Measurements from ENCODE around the gene CFAP43.
"Not testable (repeated sequence)": the region's sequence is repeated elsewhere in the genome, so short reads cannot be mapped to it uniquely, and the experiment has no call there.

Gene CFAP43

DNA sequence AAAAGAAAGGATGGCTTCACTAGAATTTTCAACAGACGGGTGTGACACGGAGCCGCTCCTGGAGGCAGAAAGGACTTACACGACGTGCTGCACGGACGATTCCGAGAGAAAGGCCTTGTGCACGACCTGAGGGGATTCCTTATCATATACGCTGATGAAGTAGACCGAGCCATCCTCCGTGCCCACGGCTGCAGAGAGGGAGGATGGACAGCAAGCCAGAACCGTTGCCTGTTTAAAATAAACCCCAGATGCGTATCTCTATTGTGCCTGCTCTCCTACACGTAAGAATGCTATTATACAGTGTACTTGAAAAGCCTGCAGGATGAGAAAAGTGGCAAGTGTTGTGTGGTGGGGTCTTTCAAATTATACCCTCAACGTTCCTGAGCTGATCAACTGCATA lies 38.4 kb downstream of the CFAP43 start:
- H3K27ac ChIP-seq (ENCODE audit: low read length): no peak overlapping the region
- WGBS (ENCODE audit: insufficient coverage, insufficient read length): no CpG with 5 or more reads among the region's 17 CpGs
- no peaks in the 10 kb centered on the region for H3K36me3 ChIP-seq (ENCODE audit: control insufficient read depth, insufficient read depth, low read length)
- no peaks in the 10 kb centered on the region for H3K4me1 ChIP-seq (ENCODE audit: control insufficient read depth, insufficient read depth, low read length)
- H3K4me3 ChIP-seq (ENCODE audit: low read length): no peak overlapping the region
- DNase-seq (ENCODE audit: low read depth, low spot score): no peak
- no peaks in the 10 kb centered on the region for H3K27me3 ChIP-seq (ENCODE audit: control insufficient read depth, insufficient read depth, low read length)
- H3K9me3 ChIP-seq (ENCODE audit: control insufficient read depth, insufficient read depth, low read length): no peaks in the 10 kb centered on the region

DNA sequence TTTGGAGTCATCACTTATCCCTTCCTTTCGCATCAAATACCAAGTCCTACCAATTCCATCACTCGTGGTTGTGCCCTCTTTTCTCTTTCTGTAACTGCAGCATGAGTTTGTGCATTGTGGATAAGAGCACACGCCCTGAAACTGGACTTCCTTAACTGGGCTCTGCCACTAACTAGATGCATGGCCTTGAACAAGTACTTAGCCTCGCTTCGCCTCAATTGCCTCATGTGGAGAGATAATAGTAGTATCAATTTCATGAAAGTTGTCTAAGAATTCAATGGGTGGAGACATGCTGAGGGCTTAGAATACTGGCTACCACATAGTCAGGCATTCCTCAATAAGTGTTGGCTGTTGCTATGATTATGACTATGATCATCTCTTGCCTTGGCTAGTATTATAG lies 41.5 kb downstream of the CFAP43 start:
- H3K36me3 ChIP-seq (ENCODE audit: control insufficient read depth, insufficient read depth, low read length): no peaks in the 10 kb centered on the region
- no peaks in the 10 kb centered on the region for H3K4me1 ChIP-seq (ENCODE audit: control insufficient read depth, insufficient read depth, low read length)
- no peaks in the 10 kb centered on the region for H3K9me3 ChIP-seq (ENCODE audit: control insufficient read depth, insufficient read depth, low read length)
- no CpG with 5 or more reads among the region's 5 CpGs for WGBS (ENCODE audit: insufficient coverage, insufficient read length)
- no peaks in the 10 kb centered on the region for H3K27me3 ChIP-seq (ENCODE audit: control insufficient read depth, insufficient read depth, low read length)
- no peak overlapping the region for H3K27ac ChIP-seq (ENCODE audit: low read length)
- no peak overlapping the region for H3K4me3 ChIP-seq (ENCODE audit: low read length)
- DNase-seq (ENCODE audit: low read depth, low spot score): no peak

- Histone ChIP-seq H3K4me3 (ENCODE audit: low read length) (no peak overlapping the region), H3K36me3 (ENCODE audit: control insufficient read depth, insufficient read depth, low read length) (no peaks in the 10 kb centered on the region), H3K9me3 (ENCODE audit: control insufficient read depth, insufficient read depth, low read length) (no peaks in the 10 kb centered on the region), H3K4me1 (ENCODE audit: control insufficient read depth, insufficient read depth, low read length) (no peaks in the 10 kb centered on the region; the same call in 1 of the 2 replicates), H3K27me3 (ENCODE audit: control insufficient read depth, insufficient read depth, low read length) (no peaks in the 10 kb centered on the region), H3K27ac (ENCODE audit: low read length) (no peak overlapping the region)
- DNase-seq (ENCODE audit: low read depth, low spot score): no peak
- WGBS (ENCODE audit: insufficient coverage, insufficient read length): no CpG with 5 or more reads among the region's 4 CpGs
Measured at GRCh38 chr10:104183682-104184081, 48.5 kb downstream of the CFAP43 start.

DNA sequence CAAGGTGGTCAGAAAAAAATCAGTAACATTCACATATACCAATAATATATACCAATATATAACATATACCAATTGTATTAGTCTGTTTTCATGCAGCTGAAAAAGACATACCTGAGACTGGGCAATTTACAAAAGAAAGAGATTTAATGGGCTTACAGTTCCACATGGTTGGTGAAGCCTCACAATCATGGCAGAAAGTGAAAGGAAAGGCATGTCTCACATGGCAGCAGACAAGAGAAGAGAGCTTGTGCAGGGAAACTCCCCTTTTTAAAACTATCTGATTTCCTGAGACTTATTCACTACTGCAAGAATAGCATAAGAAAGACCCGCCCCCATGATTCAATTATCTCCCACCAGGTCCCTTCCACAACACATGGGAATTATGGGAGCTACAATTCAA lies 58.0 kb downstream of the CFAP43 start:
- H3K27me3 ChIP-seq (ENCODE audit: control insufficient read depth, insufficient read depth, low read length); H3K27ac ChIP-seq (ENCODE audit: low read length); H3K9me3 ChIP-seq (ENCODE audit: control insufficient read depth, insufficient read depth, low read length); H3K4me1 ChIP-seq (ENCODE audit: control insufficient read depth, insufficient read depth, low read length); H3K36me3 ChIP-seq (ENCODE audit: control insufficient read depth, insufficient read depth, low read length); DNase-seq (ENCODE audit: low read depth, low spot score); H3K4me3 ChIP-seq (ENCODE audit: low read length): not testable (repeated sequence)
- WGBS (ENCODE audit: insufficient coverage, insufficient read length): no CpG with 5 or more reads among the region's 1 CpG

DNA sequence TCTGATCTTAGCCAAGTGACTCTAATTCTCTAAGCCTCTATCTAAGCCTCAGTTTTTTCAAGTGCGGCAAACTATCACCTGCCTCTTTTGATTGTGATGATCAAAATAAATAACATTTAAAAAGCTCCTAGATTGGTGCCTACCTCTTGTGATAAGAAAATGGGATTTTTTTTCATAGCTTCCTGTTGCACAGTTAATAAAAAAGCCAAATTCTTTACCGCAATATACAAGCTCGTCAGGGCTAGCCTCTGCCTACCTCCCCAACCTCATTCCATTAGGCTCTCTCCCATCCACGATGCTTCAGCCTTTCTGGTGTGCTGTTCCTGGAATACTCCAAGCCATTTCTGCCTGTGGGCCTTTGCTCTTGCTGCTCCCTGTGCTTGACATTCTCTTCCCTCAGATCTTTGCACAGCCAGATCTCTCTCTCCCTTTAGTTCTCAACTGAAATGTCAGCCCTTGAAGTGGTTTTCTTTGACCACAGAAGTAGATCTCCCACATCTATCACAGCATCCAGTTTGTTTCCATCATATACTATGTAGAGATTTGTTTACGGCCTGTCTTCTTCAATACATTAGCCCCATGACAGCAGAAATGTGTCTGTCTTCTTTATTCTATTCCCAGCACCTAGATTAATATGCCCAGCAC lies 61.4 kb downstream of the CFAP43 start:
- no peak overlapping the region for H3K4me3 ChIP-seq (ENCODE audit: low read length)
- H3K27me3 ChIP-seq (ENCODE audit: control insufficient read depth, insufficient read depth, low read length): no peaks in the 10 kb centered on the region
- no CpG with 5 or more reads among the region's 5 CpGs for WGBS (ENCODE audit: insufficient coverage, insufficient read length)

GRCh38 chr10:104155591-104155990 lies 76.6 kb downstream of the CFAP43 start:
- H3K4me1 ChIP-seq (ENCODE audit: control insufficient read depth, insufficient read depth, low read length): no peaks in the 10 kb centered on the region
- H3K4me3 ChIP-seq (ENCODE audit: low read length): no peak overlapping the region
- no peak for DNase-seq (ENCODE audit: low read depth, low spot score)
- H3K9me3 ChIP-seq (ENCODE audit: control insufficient read depth, insufficient read depth, low read length): no peaks in the 10 kb centered on the region
- no peak overlapping the region for H3K27ac ChIP-seq (ENCODE audit: low read length)
- WGBS (ENCODE audit: insufficient coverage, insufficient read length): no CpG with 5 or more reads among the region's 2 CpGs
- no peaks in the 10 kb centered on the region for H3K27me3 ChIP-seq (ENCODE audit: control insufficient read depth, insufficient read depth, low read length)
- H3K36me3 ChIP-seq (ENCODE audit: control insufficient read depth, insufficient read depth, low read length): no peaks in the 10 kb centered on the region

More for the DNA sequence above, 61.4 kb downstream of the CFAP43 start:
- no peak for DNase-seq (ENCODE audit: low read depth, low spot score)
- Histone ChIP-seq H3K27ac (ENCODE audit: low read length) (no peak overlapping the region), H3K36me3 (ENCODE audit: control insufficient read depth, insufficient read depth, low read length) (no peaks in the 10 kb centered on the region), H3K4me1 (ENCODE audit: control insufficient read depth, insufficient read depth, low read length) (0 out of 2 replicates have a peak, but pooled peaks cover 2% of the 10 kb centered on the region), H3K9me3 (ENCODE audit: control insufficient read depth, insufficient read depth, low read length) (no peaks in the 10 kb centered on the region)

DNA sequence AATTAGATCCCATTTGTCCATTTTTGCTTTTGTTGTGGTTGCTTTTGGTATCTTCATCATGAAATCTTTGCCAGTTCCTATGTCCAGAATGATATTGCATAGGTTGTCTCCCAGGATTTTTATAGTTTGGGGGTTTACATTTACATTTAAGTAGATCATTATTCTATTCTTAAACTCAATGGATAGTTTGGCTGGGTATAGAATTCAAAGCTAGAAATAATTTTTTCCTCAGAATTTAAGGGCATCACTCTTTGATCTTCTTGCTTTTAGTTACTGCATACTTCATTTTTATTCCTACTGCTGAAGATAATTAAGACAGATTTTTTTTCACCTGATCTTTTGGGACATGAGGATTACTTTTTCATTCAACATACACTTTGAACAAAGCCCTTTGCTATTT lies 80.4 kb downstream of the CFAP43 start:
- Histone ChIP-seq H3K27me3 (ENCODE audit: control insufficient read depth, insufficient read depth, low read length) (no peaks in the 10 kb centered on the region), H3K36me3 (ENCODE audit: control insufficient read depth, insufficient read depth, low read length) (no peaks in the 10 kb centered on the region), H3K27ac (ENCODE audit: low read length) (no peak overlapping the region), H3K4me3 (ENCODE audit: low read length) (no peak overlapping the region), H3K9me3 (ENCODE audit: control insufficient read depth, insufficient read depth, low read length) (no peaks in the 10 kb centered on the region), H3K4me1 (ENCODE audit: control insufficient read depth, insufficient read depth, low read length) (no peaks in the 10 kb centered on the region)
- no peak for DNase-seq (ENCODE audit: low read depth, low spot score)

DNA sequence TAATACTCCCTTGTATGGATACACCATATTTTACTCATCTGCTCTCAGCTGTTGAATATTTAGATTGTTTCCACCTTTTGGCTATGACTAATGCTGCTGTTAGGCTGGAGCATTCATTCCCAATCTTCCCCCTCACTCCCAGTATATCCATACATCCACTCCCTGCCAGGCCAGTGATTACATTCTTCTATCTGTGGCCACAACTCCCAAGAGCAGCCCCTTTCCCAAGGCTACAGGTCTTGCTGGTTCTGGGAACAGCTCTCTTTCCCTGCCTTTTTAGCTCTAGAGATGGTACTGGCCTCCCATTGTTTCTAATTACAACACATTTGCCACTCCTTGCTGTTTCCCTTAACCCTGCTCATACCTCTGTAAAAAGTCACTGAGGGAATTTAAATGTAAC lies 82.0 kb downstream of the CFAP43 start:
- H3K4me3 ChIP-seq (ENCODE audit: low read length): no peak overlapping the region
- no peak for DNase-seq (ENCODE audit: low read depth, low spot score)
- no peaks in the 10 kb centered on the region for H3K36me3 ChIP-seq (ENCODE audit: control insufficient read depth, insufficient read depth, low read length)
- H3K27me3 ChIP-seq (ENCODE audit: control insufficient read depth, insufficient read depth, low read length): no peaks in the 10 kb centered on the region
- no peaks in the 10 kb centered on the region for H3K9me3 ChIP-seq (ENCODE audit: control insufficient read depth, insufficient read depth, low read length)
- H3K27ac ChIP-seq (ENCODE audit: low read length): no peak overlapping the region
- H3K4me1 ChIP-seq (ENCODE audit: control insufficient read depth, insufficient read depth, low read length): no peaks in the 10 kb centered on the region

DNA sequence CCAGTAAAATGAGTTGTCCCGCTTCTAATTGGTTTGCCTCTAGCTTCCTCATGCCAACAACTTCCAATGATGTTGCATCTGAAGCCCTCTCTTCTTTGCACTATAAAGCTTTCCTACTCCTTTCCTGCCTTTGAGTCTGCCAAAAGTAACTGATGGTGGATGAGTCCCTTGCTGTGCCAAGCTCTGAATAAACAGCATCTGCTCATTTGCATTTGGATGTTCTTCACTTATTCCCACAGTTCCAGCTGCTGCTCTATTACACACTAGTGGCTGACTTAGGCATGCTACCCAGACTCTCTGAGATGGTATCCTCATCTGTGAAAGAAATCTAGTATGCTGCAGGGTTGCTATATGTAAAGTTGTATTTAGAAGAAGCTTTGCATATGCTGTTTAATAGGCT lies 85.3 kb downstream of the CFAP43 start:
- Histone ChIP-seq H3K36me3 (ENCODE audit: control insufficient read depth, insufficient read depth, low read length) (no peaks in the 10 kb centered on the region), H3K27ac (ENCODE audit: low read length) (no peak overlapping the region), H3K9me3 (ENCODE audit: control insufficient read depth, insufficient read depth, low read length) (no peaks in the 10 kb centered on the region), H3K4me1 (ENCODE audit: control insufficient read depth, insufficient read depth, low read length) (no peaks in the 10 kb centered on the region), H3K4me3 (ENCODE audit: low read length) (no peak overlapping the region), H3K27me3 (ENCODE audit: control insufficient read depth, insufficient read depth, low read length) (no peaks in the 10 kb centered on the region)
- no peak for DNase-seq (ENCODE audit: low read depth, low spot score)
- WGBS (ENCODE audit: insufficient coverage, insufficient read length): no CpG with 5 or more reads among the region's 1 CpG

- no peak for DNase-seq (ENCODE audit: low read depth, low spot score)
- H3K4me3 ChIP-seq (ENCODE audit: low read length): no peak overlapping the region
- no peaks in the 10 kb centered on the region for H3K36me3 ChIP-seq (ENCODE audit: control insufficient read depth, insufficient read depth, low read length)
- H3K4me1 ChIP-seq (ENCODE audit: control insufficient read depth, insufficient read depth, low read length): no peaks in the 10 kb centered on the region
- no CpG with 5 or more reads among the region's 4 CpGs for WGBS (ENCODE audit: insufficient coverage, insufficient read length)
- no peak overlapping the region for H3K27ac ChIP-seq (ENCODE audit: low read length)
- H3K9me3 ChIP-seq (ENCODE audit: control insufficient read depth, insufficient read depth, low read length): no peaks in the 10 kb centered on the region
- H3K27me3 ChIP-seq (ENCODE audit: control insufficient read depth, insufficient read depth, low read length): no peaks in the 10 kb centered on the region
Measured at GRCh38 chr10:104144931-104145330, 87.2 kb downstream of the CFAP43 start.

- no peaks in the 10 kb centered on the region for H3K4me1 ChIP-seq (ENCODE audit: control insufficient read depth, insufficient read depth, low read length)
- H3K9me3 ChIP-seq (ENCODE audit: control insufficient read depth, insufficient read depth, low read length): no peaks in the 10 kb centered on the region
- H3K4me3 ChIP-seq (ENCODE audit: low read length): no peak overlapping the region
- no peaks in the 10 kb centered on the region for H3K27me3 ChIP-seq (ENCODE audit: control insufficient read depth, insufficient read depth, low read length)
- no peaks in the 10 kb centered on the region for H3K36me3 ChIP-seq (ENCODE audit: control insufficient read depth, insufficient read depth, low read length)
- no CpG with 5 or more reads among the region's 3 CpGs for WGBS (ENCODE audit: insufficient coverage, insufficient read length)
- no peak overlapping the region for H3K27ac ChIP-seq (ENCODE audit: low read length)
- no peak for DNase-seq (ENCODE audit: low read depth, low spot score)
Measured at GRCh38 chr10:104143829-104144228, 88.3 kb downstream of the CFAP43 start.
